Measurements from ENCODE around the gene COL1A1.

DNA sequence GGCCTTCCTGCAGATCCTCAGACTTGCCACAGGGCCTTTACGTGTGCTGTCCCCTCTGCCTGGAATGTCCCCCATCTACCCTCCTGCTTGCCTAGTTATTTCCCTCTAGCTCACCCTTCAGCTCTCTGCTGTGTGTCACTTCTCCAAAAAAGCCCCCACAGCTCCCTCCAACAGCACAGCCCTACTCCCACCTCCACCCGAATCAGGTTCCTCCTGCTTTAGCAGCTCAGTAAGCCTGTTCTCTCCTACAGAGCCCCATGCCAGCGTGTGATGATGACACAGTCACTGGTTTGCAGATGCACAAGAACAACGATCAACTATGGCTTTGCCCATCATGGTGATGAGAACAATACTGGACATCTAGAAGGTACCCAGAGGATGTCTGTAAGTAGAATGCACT lies 64.4 kb downstream of the COL1A1 start:
- TF ChIP-seq POLR2A (IDR thresholded peaks at IDR 0.05; ENCODE audit: low read length): no peak
- no peak for TF ChIP-seq GATA1 (IDR thresholded peaks at IDR 0.05; ENCODE audit: low read depth, low read length)

Data from erythroblast (primary cell).